ENCODE data around the gene KLK15. TPM values are rescaled to one million over a fixed set of nuclear protein-coding genes. Genes with fewer than 3 reads are reported as not detected.

KLK15 gene
- total RNA-seq, 1 donor from 2014 or later, result not detected

- Histone ChIP-seq H3K36me3 (no peaks in the 10 kb centered on the region), H3K27me3 (no peaks in the 10 kb centered on the region), H3K4me1 (no peaks in the 10 kb centered on the region), H3K27ac (no peak overlapping the region), H3K9me3 (no peaks in the 10 kb centered on the region), H3K4me3 (no peak overlapping the region)
- no peak for TF ChIP-seq CTCF (IDR thresholded peaks at IDR 0.05)
- intact Hi-C loops (cut with DNase I), result no loop called here
- no peak for DNase-seq (ENCODE audit: low spot score in 2 of 2)
Observed at GRCh38 chr19:50837300-50837699, 3.9 kb upstream of the KLK15 start.

DNA sequence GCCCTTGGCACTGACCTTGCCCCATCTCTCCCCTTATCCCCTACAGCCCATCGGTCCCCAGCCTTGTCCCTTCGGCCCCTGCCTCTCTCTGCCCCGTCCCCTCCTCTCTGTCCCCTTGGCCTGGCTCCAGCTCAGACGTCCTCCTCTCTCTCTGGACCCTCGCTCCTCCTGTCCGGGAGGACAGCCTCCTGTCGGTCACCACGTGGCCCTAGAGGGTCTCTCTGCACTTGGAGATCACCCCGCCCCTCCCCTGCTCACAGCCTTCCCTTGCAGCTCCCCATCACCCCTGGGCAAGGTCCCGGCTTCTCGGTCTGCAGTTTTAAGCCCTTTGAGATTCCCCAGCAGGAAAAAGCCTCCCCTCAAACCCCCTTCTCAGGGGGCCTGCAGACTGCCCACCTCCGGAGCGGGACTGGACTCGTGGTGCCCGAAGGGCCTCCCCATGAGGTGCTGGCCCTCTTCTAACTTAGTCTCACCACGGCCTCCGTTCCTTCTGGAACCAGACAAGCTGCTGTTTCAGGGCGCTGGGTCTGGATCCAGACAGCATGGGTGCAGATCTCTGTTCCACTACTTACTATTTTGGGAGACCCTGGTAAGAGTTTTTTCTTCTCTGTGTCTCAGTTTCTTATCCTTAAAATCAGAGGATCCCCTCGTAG is 3.3 kb upstream of the KLK15 start:
- no peak for TF ChIP-seq CTCF (IDR thresholded peaks at IDR 0.05)
- intact Hi-C loops (cut with DNase I), result no loop called here
- no peak for DNase-seq (ENCODE audit: low spot score in 2 of 2)
- Histone ChIP-seq H3K4me1 (no peaks in the 10 kb centered on the region), H3K27me3 (no peaks in the 10 kb centered on the region), H3K36me3 (no peaks in the 10 kb centered on the region), H3K27ac (no peak overlapping the region), H3K4me3 (no peak overlapping the region), H3K9me3 (no peaks in the 10 kb centered on the region)

DNA sequence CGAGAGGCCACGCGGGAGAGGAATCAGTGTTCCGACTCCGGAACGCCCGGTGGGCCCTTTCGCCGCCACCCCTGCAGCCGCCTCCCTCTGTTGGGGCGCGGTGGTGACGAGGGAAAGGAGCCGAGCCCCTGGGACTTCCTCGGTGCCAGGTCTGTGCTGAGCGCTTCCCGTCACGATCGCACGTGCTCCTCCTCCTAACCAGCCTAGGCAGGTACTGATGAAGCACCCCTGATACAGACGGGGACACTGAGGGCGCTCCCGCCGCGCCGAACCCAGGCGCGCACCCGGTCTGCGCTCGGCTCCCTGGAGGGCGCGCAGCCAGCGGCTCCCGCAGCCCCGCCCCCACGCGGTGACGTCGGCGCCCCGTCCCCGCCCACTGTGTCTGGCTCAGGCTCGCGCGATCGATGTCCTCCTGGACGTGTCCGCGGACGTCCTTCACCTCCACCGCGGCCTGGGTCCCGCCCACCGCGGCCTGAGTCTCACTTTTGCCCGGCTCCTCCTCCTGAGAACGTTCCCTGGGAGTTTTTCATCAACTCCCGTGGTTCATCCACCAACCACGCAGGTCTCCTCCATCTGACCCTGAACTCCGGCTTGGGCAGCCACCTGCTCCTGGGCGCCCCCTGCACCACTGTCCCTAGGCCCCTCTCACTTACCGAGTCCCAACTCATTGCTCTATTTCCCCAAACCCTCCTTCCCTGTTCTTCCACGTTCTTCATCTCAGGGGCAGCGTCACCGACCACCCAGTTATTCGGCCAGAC is 2.6 kb upstream of the KLK15 start:
- no peak for DNase-seq (ENCODE audit: low spot score in 2 of 2)
- H3K27me3 ChIP-seq, result no peaks in the 10 kb centered on the region
- H3K4me1 ChIP-seq, result no peaks in the 10 kb centered on the region
- no peak overlapping the region for H3K27ac ChIP-seq
- H3K36me3 ChIP-seq, result no peaks in the 10 kb centered on the region
- no peaks in the 10 kb centered on the region for H3K9me3 ChIP-seq
- intact Hi-C loops (cut with DNase I), result no loop called here
- peak overlapping the region; percentile 57 to 64 for H3K4me3 ChIP-seq
- TF ChIP-seq CTCF (IDR thresholded peaks at IDR 0.05), result no peak

- Histone ChIP-seq H3K9me3 (no peaks in the 10 kb centered on the region), H3K36me3 (no peaks in the 10 kb centered on the region), H3K4me1 (no peaks in the 10 kb centered on the region), H3K27me3 (no peaks in the 10 kb centered on the region), H3K4me3 (peak overlapping the region; percentile 57 to 64), H3K27ac (no peak overlapping the region)
- intact Hi-C loops (cut with DNase I), result no loop called here
- DNase-seq (ENCODE audit: low spot score in 2 of 2), result no peak
- no peak for TF ChIP-seq CTCF (IDR thresholded peaks at IDR 0.05)
Observed at GRCh38 chr19:50835103-50835784, 1.9 kb upstream of the KLK15 start.

DNA sequence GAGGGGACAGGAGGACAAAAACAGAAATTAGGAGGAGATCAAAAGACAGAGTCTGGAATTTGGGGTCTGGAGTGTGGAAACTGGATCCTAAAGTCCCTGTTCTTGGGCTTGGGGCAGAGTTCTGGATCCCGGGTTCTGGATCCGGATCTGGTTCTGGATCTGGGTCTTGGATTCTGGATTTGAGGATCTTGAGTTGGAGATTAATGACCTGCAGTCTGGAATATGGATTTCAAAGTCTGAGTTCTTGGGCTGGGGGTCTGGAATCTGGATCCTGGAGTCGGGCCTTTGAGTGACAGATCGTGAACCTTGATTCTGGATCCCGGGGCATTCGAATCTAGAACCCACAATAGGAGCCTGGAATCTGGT is 411 bp upstream of the KLK15 start:
- no peak overlapping the region for H3K4me3 ChIP-seq
- H3K36me3 ChIP-seq, result no peaks in the 10 kb centered on the region
- DNase-seq (ENCODE audit: low spot score in 2 of 2), result no peak
- no peaks in the 10 kb centered on the region for H3K9me3 ChIP-seq
- H3K4me1 ChIP-seq, result no peaks in the 10 kb centered on the region
- intact Hi-C loops (cut with DNase I), result no loop called here
- no peak overlapping the region for H3K27ac ChIP-seq
- TF ChIP-seq CTCF (IDR thresholded peaks at IDR 0.05), result no peak
- H3K27me3 ChIP-seq, result no peaks in the 10 kb centered on the region
